Activated T-helper 1 cell treated with anti-CD3 and anti-CD28 coated beads, Interleukin-2, amount 50 U/mL, for 16 hours (primary cell): ENCODE results near the gene SNX3.

Experiments
- DNase-seq, 2 donors: peaks; one replicate each; pipeline ENCODE4 v3.0.0-alpha.2; 2020; ENCODE audit warnings: low read depth in 1 of 2, low spot score in 1 of 2

SNX3 gene

DNA sequence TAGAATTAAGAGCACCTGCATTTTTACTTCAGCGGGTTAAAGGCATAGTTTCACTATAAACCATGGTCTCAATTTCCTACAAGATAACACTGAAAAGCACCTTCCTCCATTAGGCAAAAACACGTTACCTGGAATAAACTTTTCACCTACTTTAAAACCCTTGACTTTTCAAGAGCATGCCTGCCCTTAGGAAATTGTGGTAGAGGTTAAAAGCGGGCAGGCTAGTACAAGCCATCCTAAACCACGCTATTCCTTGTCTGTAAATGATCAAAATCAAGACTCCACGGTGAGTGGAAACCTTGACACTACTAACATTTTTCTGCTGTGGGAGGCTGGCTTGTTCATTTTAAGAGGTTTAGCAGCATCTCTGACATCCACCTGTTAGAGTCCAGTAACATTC is 51.1 kb downstream of the SNX3 start:
- no peak for DNase-seq

DNA sequence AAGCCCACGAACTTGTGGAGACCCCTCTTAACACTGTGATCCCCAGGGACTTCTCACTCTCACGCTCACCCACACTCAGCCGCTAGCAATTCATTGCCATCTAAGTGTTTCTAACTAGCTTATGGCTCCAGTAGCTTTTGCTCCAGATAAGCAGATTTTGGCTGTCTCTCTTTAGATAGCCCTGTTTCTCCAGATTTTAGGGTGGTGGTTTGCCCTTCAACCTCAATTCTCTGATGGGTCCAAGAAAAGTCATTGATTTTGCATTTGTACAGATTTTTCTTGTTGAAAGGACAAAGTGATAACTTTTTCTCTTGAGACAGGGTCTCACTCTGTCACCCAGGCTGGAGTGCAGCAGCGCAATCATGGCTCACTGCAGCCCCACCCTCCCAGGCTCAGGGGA is 53.8 kb downstream of the SNX3 start:
- DNase-seq = no peak

- no peak for DNase-seq
Measured at GRCh38 chr6:108203189-108204112, 57.4 kb downstream of the SNX3 start.

GRCh38 chr6:108200631-108201030 is 60.2 kb downstream of the SNX3 start:
- no peak for DNase-seq

DNA sequence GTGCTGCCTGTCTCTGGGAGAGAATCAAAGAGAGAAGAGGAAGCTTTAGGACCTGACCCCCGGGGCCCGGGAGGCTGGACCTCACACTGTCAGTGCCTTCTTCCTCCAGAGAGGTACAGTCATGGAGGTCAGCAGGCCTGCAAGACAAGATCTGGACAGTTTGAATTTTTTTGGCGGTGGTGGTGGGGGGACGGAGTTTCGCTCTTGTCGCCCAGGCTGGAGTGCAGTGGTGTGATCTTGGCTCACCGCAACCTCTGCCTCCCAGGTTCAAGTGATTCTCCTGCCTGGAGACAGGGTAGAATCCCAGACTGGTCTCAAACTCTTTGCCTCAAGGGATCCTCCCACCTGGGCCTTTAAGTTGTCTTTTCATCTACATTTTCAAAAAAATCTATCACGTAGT is 60.7 kb downstream of the SNX3 start:
- DNase-seq = no peak

DNA sequence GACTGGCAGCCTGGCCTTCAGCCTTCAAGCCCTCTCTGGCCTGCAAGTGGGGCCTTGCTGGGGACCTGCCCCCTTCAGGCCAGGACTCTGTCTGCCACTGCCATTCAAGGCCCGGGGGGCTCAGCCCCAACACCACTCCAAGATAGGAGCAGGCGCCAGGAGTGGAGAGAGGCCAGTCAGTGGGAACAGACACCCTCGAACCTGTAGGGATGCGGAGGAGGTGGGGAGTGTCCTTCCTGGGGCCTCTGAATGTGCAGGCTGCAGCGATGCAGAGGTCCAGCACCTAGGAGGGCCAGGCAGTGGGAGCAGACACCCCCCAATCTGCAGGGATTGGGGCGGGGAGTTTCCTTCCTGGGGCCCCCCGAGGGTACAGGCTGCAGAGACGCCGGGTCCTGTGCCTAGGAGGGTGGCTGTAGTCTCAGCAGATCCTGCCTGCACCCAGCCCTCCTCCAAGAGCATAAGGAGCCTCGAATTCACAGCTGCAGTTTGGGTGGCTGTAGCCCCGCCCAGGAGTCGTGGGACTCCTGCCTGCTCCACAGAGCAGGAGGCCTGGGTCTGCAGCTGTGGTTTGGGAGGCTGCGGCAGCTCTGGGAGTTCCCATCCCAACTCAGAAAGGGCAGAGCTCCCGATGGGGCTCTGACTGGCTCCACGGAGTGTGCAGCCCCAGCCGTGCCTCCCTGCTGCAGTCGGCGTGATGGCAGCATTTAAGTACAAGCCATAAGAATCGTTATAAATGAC is 61.9 kb downstream of the SNX3 start:
- DNase-seq = no peak

GRCh38 chr6:108195209-108195608 is 65.6 kb downstream of the SNX3 start:
- DNase-seq = no peak

GRCh38 chr6:108194503-108194902 is 66.3 kb downstream of the SNX3 start:
- no peak for DNase-seq

DNA sequence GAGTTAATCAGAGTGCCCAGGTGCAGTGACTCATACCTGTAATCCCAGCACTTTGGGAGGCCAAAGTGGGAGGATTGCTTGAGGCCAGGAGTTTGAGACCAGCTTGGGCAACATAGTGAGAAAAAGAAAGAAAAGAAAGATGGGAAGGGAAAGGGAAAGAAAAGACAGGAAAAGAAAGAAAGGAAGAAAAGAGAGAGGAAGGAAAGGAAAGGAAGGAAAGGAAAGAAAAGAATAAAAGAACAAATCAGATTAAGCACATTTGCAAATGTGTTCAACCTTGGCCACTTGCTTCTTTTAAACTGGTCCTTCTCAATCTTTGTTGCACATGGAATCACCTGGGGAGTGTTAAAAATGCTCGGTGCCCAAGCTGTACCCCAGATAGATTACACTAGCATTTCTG is 67.0 kb downstream of the SNX3 start:
- DNase-seq = no peak

DNA sequence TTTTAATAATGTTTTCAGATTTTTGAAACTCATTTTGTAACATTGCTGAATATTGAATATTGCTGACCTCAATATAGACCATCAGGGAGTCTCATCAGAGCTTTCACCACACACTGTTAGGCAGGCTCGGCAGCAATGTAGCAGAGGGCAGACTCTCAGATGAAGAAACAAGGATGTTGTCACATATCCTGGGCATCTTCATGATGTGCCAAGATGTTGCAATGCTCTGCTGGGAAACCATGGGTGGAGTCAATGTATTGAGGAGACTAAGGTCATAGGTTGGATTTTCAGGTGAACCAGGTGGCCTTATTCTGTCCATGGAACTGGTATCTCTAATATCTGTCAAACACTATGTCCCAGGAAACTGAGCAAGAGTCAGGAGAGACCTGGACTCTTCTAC is 67.7 kb downstream of the SNX3 start:
- no peak for DNase-seq

DNA sequence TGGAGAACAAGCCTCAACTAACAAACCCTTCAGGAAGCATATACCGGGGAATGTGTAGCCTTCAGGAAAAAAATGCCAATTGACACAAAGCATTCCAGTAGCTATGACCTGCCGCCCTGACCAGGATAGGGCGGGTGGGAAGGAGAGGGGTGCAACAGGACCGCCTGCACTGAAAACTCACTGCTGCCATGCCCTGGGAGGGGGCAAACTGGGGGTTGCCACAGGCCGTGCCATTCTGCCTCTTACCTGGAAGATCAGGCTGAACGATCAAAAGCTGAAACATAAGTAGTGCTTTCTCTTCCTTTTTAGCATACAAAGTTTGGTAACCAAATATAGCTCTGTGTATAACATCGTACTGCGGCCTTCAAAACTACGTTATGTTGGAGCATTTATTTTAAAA is 73.3 kb downstream of the SNX3 start:
- DNase-seq = no peak

DNA sequence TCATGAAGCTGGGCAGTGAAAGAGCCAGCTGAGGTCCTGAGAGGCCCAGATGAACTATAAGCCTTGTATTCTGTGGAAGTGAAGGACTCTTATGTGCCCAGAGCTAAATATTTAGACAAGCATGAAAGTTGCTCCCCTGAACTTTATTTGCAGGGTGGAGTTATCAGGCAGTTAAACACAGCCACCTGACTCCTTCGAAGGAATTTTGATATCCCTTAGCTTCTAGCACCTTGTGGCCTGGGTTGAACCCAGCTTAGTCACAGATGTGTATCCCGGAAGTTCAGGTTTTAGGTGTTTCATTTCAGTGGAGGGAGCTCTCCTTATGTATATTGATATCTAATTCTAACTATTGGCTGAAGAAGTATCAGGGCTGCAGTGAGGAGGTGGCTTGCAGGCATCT is 74.6 kb downstream of the SNX3 start:
- no peak for DNase-seq

DNA sequence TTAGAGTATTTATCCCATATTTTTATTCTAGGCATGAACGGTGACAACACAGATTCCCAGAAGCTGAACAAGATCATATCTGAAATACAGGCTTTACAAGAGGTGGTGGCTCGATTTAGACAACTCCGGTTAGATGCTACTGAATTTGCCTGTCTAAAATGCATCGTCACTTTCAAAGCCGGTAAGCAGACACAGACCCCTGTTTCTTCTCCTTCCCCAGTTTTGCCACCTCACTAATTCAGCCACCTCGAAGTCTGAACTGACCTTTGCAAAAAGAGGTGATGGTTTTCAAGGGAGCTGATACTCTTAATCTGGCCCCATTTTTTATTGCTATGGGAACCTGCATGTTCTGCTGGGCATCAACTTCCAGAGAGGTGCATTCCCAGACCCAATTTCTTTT is 80.1 kb downstream of the SNX3 start:
- DNase-seq = no peak

GRCh38 chr6:108180266-108180665 is 80.6 kb downstream of the SNX3 start:
- no peak for DNase-seq

GRCh38 chr6:108179741-108180140 is 81.1 kb downstream of the SNX3 start:
- DNase-seq = no peak

GRCh38 chr6:108176281-108177089 is 84.4 kb downstream of the SNX3 start:
- DNase-seq = no peak

GRCh38 chr6:108175592-108176279 is 85.1 kb downstream of the SNX3 start:
- no peak for DNase-seq

GRCh38 chr6:108175176-108175591 is 85.7 kb downstream of the SNX3 start:
- DNase-seq = no peak

- no peak for DNase-seq
Measured at GRCh38 chr6:108174371-108175175, 86.3 kb downstream of the SNX3 start.

DNA sequence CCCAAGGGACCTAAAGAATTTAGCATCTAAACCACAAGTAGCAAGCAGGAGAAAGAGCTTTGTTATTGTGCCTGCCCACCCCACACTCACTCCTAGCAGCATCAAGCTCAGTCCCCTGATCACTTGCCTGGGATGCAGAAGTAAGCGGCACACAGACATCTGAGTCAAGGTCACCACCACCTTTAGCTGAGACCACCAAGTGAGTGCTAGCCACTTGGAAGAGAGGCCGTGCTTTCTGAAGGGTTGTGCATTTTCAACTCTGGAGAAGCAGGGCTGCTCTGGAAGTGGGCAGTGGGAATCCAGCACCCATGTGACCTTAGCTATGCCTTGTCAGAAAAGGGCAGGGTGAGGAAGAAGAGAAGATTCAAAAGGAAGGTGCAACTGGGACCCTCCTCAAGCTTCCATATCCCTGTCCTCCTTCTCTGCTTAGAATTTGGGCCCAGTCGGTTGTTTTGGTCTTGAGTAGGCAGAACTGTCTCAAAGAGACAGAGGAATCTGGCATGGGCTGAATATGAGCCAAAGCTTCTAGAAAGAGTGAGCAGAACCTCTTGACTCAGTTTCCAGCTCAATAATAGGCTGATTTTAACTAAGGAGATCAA is 88.8 kb downstream of the SNX3 start:
- no peak for DNase-seq
